Measurements from ENCODE around the gene CCDC85C.

CCDC85C gene

GRCh38 chr14:99473458-99473857 is 130.5 kb downstream of the CCDC85C start:
- no peak for DNase-seq (ENCODE audit: low spot score)

- DNase-seq (ENCODE audit: low spot score): no peak
Observed at GRCh38 chr14:99472937-99473336, 131.1 kb downstream of the CCDC85C start.

GRCh38 chr14:99471731-99472130 is 132.3 kb downstream of the CCDC85C start:
- no peak for DNase-seq (ENCODE audit: low spot score)

- DNase-seq (ENCODE audit: low spot score): no peak
Observed at GRCh38 chr14:99468836-99469592, 135.0 kb downstream of the CCDC85C start.

GRCh38 chr14:99468081-99468480 is 135.9 kb downstream of the CCDC85C start:
- no peak for DNase-seq (ENCODE audit: low spot score)

GRCh38 chr14:99467336-99468078 is 136.5 kb downstream of the CCDC85C start:
- DNase-seq (ENCODE audit: low spot score): no peak

GRCh38 chr14:99466758-99467157 is 137.2 kb downstream of the CCDC85C start:
- DNase-seq (ENCODE audit: low spot score): no peak

- no peak for DNase-seq (ENCODE audit: low spot score)
Observed at GRCh38 chr14:99465288-99465687, 138.7 kb downstream of the CCDC85C start.

- DNase-seq (ENCODE audit: low spot score): no peak
Observed at GRCh38 chr14:99463974-99464373, 140.0 kb downstream of the CCDC85C start.

- DNase-seq (ENCODE audit: low spot score): no peak
Observed at GRCh38 chr14:99462210-99462609, 141.8 kb downstream of the CCDC85C start.

- DNase-seq (ENCODE audit: low spot score): no peak
Observed at GRCh38 chr14:99461411-99462085, 142.5 kb downstream of the CCDC85C start.

- DNase-seq (ENCODE audit: low spot score): no peak
Observed at GRCh38 chr14:99460793-99461192, 143.2 kb downstream of the CCDC85C start.

- DNase-seq (ENCODE audit: low spot score): no peak
Observed at GRCh38 chr14:99459481-99460100, 144.4 kb downstream of the CCDC85C start.

GRCh38 chr14:99454246-99454645 is 149.8 kb downstream of the CCDC85C start:
- DNase-seq (ENCODE audit: low spot score): no peak

- no peak for DNase-seq (ENCODE audit: low spot score)
Observed at GRCh38 chr14:99452968-99453367, 151.0 kb downstream of the CCDC85C start.

- DNase-seq (ENCODE audit: low spot score): no peak
Observed at GRCh38 chr14:99451234-99451633, 152.8 kb downstream of the CCDC85C start.

GRCh38 chr14:99450266-99450665 is 153.7 kb downstream of the CCDC85C start:
- no peak for DNase-seq (ENCODE audit: low spot score)
